K562 (cell line): ENCODE measurements around the gene TBL2. TPM values are rescaled to one million over a fixed set of nuclear protein-coding genes. Genes with fewer than 3 reads are reported as not detected.
A peak's percentile ranks its signal among the peaks of the same experiment; 100 is the strongest.

ENCODE experiments used
- ARID3B ChIP-seq: fragments of 250-450 bp; sonication (Bioruptor Pico); IDR thresholded peaks from 2 replicates; pipeline ENCODE4 v1.4.0; 2020; ENCODE audit warnings: borderline replicate concordance
- BACH1 ChIP-seq: fragments of 200-800 bp; sonication (Bioruptor generic); IDR thresholded peaks from 2 replicates; pipeline ENCODE4 v1.6.1; 2016; ENCODE audit warnings: missing genetic modification characterization, missing compliant biosample characterization
- CBFA2T3 ChIP-seq: fragments of 450-650 bp; IDR thresholded peaks from 2 replicates; pipeline ENCODE4 v1.6.1; 2017
- GATAD2A ChIP-seq: fragments of 450-650 bp; IDR thresholded peaks from 2 replicates; pipeline ENCODE4 v1.6.1; 2017
- HMBOX1 ChIP-seq: sonication (generic); IDR thresholded peaks from 2 replicates; pipeline ENCODE4 v1.6.1; 2016
- MEIS2 ChIP-seq: fragments of 450-650 bp; IDR thresholded peaks from 2 replicates; pipeline ENCODE4 v1.6.1; 2014; ENCODE audit warnings: mild to moderate bottlenecking; ENCODE audit not compliant: partially characterized antibody
- MLLT1 ChIP-seq, 2 experiments: fragments of 450-650 bp; IDR thresholded peaks; 2 replicates each; pipeline ENCODE4 v1.6.1; 2016
- NR4A1 ChIP-seq, 2 experiments: fragments of 250-450 bp in 1 of 2; fragments of 450-650 bp in 1 of 2; sonication (Bioruptor Pico) in 1 of 2; IDR thresholded peaks; 2 replicates each; pipeline versions ENCODE4 v1.4.0 to v1.6.1; 2016 to 2020; ENCODE audit warnings: mild to moderate bottlenecking in 2 of 2, missing compliant biosample characterization in 1 of 2, missing genetic modification characterization in 1 of 2, moderate library complexity in 1 of 2
- PBX2 ChIP-seq, 2 experiments: IDR thresholded peaks in 1 of 2; conservative IDR thresholded peaks in 1 of 2; 2 replicates each; pipeline ENCODE4 v1.6.1; 2016; ENCODE audit warnings: low read depth in 2 of 2, mild to moderate bottlenecking in 1 of 2, missing compliant biosample characterization in 1 of 2, missing genetic modification characterization in 1 of 2, moderate library complexity in 1 of 2
- RBFOX2 ChIP-seq: fragments of 200-400 bp; formaldehyde crosslinking; IDR thresholded peaks from 2 replicates; pipeline ENCODE4 v1.6.1; 2017; ENCODE audit warnings: low read depth, mild to moderate bottlenecking, low read length, moderate library complexity
- SMARCA5 ChIP-seq: fragments of 450-650 bp; IDR thresholded peaks from 2 replicates; pipeline ENCODE4 v1.6.1; 2016
- TARDBP ChIP-seq: fragments of 450-650 bp; IDR thresholded peaks from 2 replicates; pipeline ENCODE4 v1.6.1; 2016
- TRIM24 ChIP-seq, 2 experiments: fragments of 450-650 bp; IDR thresholded peaks; 2 replicates each; pipeline ENCODE4 v1.6.1; 2016
- XRCC5 ChIP-seq: fragments of 200-400 bp; formaldehyde crosslinking; IDR thresholded peaks from 2 replicates; pipeline ENCODE4 v1.6.1; 2017; ENCODE audit warnings: low read depth, mild to moderate bottlenecking, low read length
- ZHX1 ChIP-seq: fragments of 150-350 bp; conservative IDR thresholded peaks from 2 replicates; pipeline ENCODE4 v1.6.1; 2014; ENCODE audit warnings: low read length
- ZNF431 ChIP-seq: sonication (generic); formaldehyde crosslinking; IDR thresholded peaks from 2 replicates; pipeline ENCODE4 v1.8.0; 2022; ENCODE audit warnings: mild to moderate bottlenecking, missing genetic modification reagents
- polyA plus RNA-seq, 8 experiments: library from polyadenylated mRNA; depleted of rRNA in 4 of 8; stranded (reverse) in 5 of 8; unstranded in 3 of 8; fragments of >200 nt; fragmentation: Nextera tagmentation in 2 of 8; fragmentation: Illumina TruSeq in 1 of 8; extraction: Ambion mirVana in 2 of 8; extraction: Trizol in 1 of 8; gene quantifications; 2 replicates each; pipeline versions ENCODE4 v1.2.1 to v1.2.3, GENCODE V29; 2011 to 2014; ENCODE audit warnings: inconsistent platforms in 1 of 8, missing spikeins in 1 of 8
- total RNA-seq, 7 experiments: library from RNA; depleted of rRNA in 6 of 7; stranded (reverse); fragments of >200 nt in 6 of 7; fragmentation: Illumina TruSeq in 2 of 7; extraction: Trizol in 2 of 7; gene quantifications; 2 replicates each; pipeline versions ENCODE4 v1.2.1 to v1.2.3, GENCODE V29; 2011 to 2021; ENCODE audit warnings: low replicate concordance in 1 of 7
- TF ChIP-seq, protein P1 (sequence below): fragments of 450-650 bp; IDR thresholded peaks from 2 replicates; pipeline ENCODE4 v1.6.1; 2016; ENCODE audit warnings: borderline replicate concordance

The TBL2 gene
- total and polyA plus RNA-seq, 9 of the 15 experiments (the other 6 are each of a cell fraction or from before 2014, with no cell fraction given) = 2.5 to 123 (median 49.2) TPM

DNA sequence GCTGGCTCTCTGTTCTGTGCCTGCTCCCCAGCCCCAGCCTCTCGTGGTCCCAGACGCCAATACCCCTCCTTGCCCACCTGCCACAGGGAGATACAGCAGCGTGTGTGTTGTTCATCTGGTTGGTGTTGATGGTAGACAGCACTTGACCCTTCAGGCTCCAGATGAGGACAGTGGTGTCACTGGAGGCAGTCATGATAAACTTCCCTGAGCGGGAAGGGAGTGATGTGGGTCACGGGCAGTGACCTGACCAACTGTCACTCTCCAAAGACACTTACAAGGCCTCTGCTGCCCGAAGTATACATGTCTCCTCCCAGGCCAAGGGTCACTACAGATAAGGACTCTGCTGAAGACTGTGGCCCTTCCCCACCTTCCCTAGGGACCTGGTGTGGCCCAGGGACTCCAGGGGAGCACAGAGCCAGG, 5.6 kb downstream of the TBL2 start (continued):
- TF ChIP-seq SMARCA5 (no peak), HMBOX1 (peak; percentile 49; the same call in 1 of the 2 replicates), ZNF431 (peak; percentile 39; the same call in 1 of the 2 replicates), TRIM24 (IDR thresholded peaks at IDR 0.05) (peak; percentile 65 to 77; a peak in 3 of 4 replicates), ZHX1 (no peak), PBX2 (CRISPR knock-in tag; IDR thresholded peaks at IDR 0.05; ENCODE audit: low read depth) (no peak), PBX2 (tag; conservative IDR thresholded peaks at IDR 0.05; ENCODE audit: low read depth) (peak; percentile 61), NR4A1 (CRISPR knock-in tag; IDR thresholded peaks at IDR 0.05) (no peak), NR4A1 (tag; IDR thresholded peaks at IDR 0.05) (no peak), XRCC5 (peak; percentile 43; the same call in 1 of the 2 replicates), ARID3B (CRISPR knock-in tag) (no peak), BACH1 (tag) (0 out of 2 replicates have a peak, but pooled peaks have one; percentile 40), MLLT1 (IDR thresholded peaks at IDR 0.05) (no peak), GATAD2A (no peak; the same call in 1 of the 2 replicates), MEIS2 (peak; percentile 89), RBFOX2 (peak; percentile 39), CBFA2T3 (peak; percentile 96), TARDBP (no peak)
- TF ChIP-seq, protein P1, sequence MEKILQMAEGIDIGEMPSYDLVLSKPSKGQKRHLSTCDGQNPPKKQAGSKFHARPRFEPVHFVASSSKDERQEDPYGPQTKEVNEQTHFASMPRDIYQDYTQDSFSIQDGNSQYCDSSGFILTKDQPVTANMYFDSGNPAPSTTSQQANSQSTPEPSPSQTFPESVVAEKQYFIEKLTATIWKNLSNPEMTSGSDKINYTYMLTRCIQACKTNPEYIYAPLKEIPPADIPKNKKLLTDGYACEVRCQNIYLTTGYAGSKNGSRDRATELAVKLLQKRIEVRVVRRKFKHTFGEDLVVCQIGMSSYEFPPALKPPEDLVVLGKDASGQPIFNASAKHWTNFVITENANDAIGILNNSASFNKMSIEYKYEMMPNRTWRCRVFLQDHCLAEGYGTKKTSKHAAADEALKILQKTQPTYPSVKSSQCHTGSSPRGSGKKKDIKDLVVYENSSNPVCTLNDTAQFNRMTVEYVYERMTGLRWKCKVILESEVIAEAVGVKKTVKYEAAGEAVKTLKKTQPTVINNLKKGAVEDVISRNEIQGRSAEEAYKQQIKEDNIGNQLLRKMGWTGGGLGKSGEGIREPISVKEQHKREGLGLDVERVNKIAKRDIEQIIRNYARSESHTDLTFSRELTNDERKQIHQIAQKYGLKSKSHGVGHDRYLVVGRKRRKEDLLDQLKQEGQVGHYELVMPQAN = peak; percentile 55; the same call in 1 of the 2 replicates
